Measurements from ENCODE around the gene GUCY1A1. TPM values are rescaled to one million over a fixed set of nuclear protein-coding genes. Genes with fewer than 3 reads are reported as not detected.
A peak's percentile ranks its signal among the peaks of the same experiment; 100 is the strongest.

Gene GUCY1A1
- total RNA-seq, 1 donor from 2014 or later, result 0.79 TPM

GRCh38 chr4:155665054-155665453, 1.6 kb upstream of the GUCY1A1 start:
- Histone ChIP-seq H3K27me3 (ENCODE audit: control insufficient read depth, insufficient read depth, low read length) (peaks cover 2% of the 10 kb centered on the region), H3K36me3 (ENCODE audit: control insufficient read depth, insufficient read depth, low read length) (no peaks in the 10 kb centered on the region), H3K4me3 (ENCODE audit: low read depth, low read length) (no peak overlapping the region)
- DNase-seq (ENCODE audit: low read depth) (no peak), FAIRE-seq (no peak)
- TF ChIP-seq, protein P1, sequence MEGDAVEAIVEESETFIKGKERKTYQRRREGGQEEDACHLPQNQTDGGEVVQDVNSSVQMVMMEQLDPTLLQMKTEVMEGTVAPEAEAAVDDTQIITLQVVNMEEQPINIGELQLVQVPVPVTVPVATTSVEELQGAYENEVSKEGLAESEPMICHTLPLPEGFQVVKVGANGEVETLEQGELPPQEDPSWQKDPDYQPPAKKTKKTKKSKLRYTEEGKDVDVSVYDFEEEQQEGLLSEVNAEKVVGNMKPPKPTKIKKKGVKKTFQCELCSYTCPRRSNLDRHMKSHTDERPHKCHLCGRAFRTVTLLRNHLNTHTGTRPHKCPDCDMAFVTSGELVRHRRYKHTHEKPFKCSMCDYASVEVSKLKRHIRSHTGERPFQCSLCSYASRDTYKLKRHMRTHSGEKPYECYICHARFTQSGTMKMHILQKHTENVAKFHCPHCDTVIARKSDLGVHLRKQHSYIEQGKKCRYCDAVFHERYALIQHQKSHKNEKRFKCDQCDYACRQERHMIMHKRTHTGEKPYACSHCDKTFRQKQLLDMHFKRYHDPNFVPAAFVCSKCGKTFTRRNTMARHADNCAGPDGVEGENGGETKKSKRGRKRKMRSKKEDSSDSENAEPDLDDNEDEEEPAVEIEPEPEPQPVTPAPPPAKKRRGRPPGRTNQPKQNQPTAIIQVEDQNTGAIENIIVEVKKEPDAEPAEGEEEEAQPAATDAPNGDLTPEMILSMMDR (IDR thresholded peaks at IDR 0.05; ENCODE audit: insufficient read depth, low read length, severe bottlenecking), result no peak

DNA sequence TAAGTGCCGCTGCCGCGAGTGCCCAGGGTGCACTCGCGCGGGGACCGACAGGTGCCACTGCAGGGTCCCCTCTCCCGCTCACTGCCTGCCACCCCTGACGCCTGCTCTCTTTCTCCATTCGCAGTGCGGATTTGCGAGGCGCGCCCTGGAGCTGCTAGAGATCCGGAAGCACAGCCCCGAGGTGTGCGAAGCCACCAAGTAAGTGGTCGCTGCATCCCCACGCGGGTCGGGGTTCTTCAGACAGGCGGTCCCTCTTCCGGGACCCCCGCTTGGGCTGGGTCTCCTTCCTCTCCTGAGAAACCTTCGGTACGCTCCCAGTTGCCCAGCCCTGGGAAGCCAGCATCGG, 547 bp downstream of the GUCY1A1 start:
- no peak for DNase-seq (ENCODE audit: low read depth)
- peaks cover 2% of the 10 kb centered on the region for H3K27me3 ChIP-seq (ENCODE audit: control insufficient read depth, insufficient read depth, low read length)
- H3K4me3 ChIP-seq (ENCODE audit: low read depth, low read length), result peak overlapping the region; percentile 47
- TF ChIP-seq, protein P1 (IDR thresholded peaks at IDR 0.05; ENCODE audit: insufficient read depth, low read length, severe bottlenecking), result peak; percentile 8
- FAIRE-seq, result no peak
- H3K36me3 ChIP-seq (ENCODE audit: control insufficient read depth, insufficient read depth, low read length), result no peaks in the 10 kb centered on the region

GRCh38 chr4:155667568-155668511, 1.2 kb downstream of the GUCY1A1 start:
- TF ChIP-seq, protein P1 (IDR thresholded peaks at IDR 0.05; ENCODE audit: insufficient read depth, low read length, severe bottlenecking), result no peak
- DNase-seq (ENCODE audit: low read depth), result no peak
- peaks cover 2% of the 10 kb centered on the region for H3K27me3 ChIP-seq (ENCODE audit: control insufficient read depth, insufficient read depth, low read length)
- FAIRE-seq, result no peak
- peak overlapping the region; percentile 47 for H3K4me3 ChIP-seq (ENCODE audit: low read depth, low read length)
- H3K36me3 ChIP-seq (ENCODE audit: control insufficient read depth, insufficient read depth, low read length), result no peaks in the 10 kb centered on the region

DNA sequence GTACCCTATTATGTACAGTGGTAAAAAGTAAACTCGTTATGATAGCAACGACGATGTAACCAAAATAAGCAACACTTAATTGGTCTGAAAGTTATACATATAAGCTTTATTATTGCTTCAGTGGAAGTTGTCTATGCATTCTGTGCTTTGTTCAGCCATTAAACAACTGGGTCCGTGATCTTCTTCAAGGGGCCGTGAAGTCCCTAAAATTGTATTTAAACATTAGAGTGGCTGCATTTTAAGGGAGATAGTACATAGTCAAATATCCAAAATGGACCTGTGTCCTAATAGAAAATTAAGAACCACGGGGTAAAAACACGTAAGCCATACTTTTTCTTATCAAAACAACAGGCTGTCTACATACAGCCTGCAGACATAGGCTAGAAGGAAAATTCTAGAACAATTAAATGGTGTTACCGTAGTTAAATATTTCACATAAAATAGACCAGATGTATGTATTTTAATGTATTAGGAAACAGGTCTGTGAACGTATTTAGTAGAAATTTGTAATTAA, 2.1 kb downstream of the GUCY1A1 start:
- no peak for DNase-seq (ENCODE audit: low read depth)
- H3K27me3 ChIP-seq (ENCODE audit: control insufficient read depth, insufficient read depth, low read length), result peaks cover 2% of the 10 kb centered on the region
- no peak overlapping the region for H3K4me3 ChIP-seq (ENCODE audit: low read depth, low read length)
- TF ChIP-seq, protein P1 (IDR thresholded peaks at IDR 0.05; ENCODE audit: insufficient read depth, low read length, severe bottlenecking), result no peak
- FAIRE-seq, result no peak
- no peaks in the 10 kb centered on the region for H3K36me3 ChIP-seq (ENCODE audit: control insufficient read depth, insufficient read depth, low read length)

- no peak overlapping the region for H3K4me3 ChIP-seq (ENCODE audit: low read depth, low read length)
- FAIRE-seq (no peak), DNase-seq (ENCODE audit: low read depth) (no peak)
- H3K27me3 ChIP-seq (ENCODE audit: control insufficient read depth, insufficient read depth, low read length), result no peaks in the 10 kb centered on the region
- H3K36me3 ChIP-seq (ENCODE audit: control insufficient read depth, insufficient read depth, low read length), result no peaks in the 10 kb centered on the region
- TF ChIP-seq, protein P1 (IDR thresholded peaks at IDR 0.05; ENCODE audit: insufficient read depth, low read length, severe bottlenecking), result no peak
These were observed 5.7 kb downstream of the GUCY1A1 start for GRCh38 chr4:155672342-155672741.

All from bronchial epithelial cell (primary cell).